Dermis microvascular lymphatic vessel endothelial cell (primary cell): Measurements from ENCODE around the gene PP2D1. TPM values are rescaled to one million over a fixed set of nuclear protein-coding genes. Genes with fewer than 3 reads are reported as not detected.

Experiments used
- total RNA-seq: library from RNA; depleted of rRNA; stranded (reverse); fragments of >200 nt; gene quantifications from 2 replicates; pipeline ENCODE4 v1.2.1, GENCODE V29; 2014

PP2D1 gene
- total RNA-seq, 1 donor from 2014 or later = not detected

Other genes starting within 250 kb of the PP2D1 start
- under 0.01 TPM in 1 of 2 replicates, not detected in the other for gene EFHB, start 78.0 kb downstream of the PP2D1 start, total RNA-seq
- 62.4 and 91.8 TPM in 2 replicates for gene RAB5A, start 65.2 kb downstream of the PP2D1 start, total RNA-seq
- gene KAT2B, start 28.2 kb upstream of the PP2D1 start, total RNA-seq = 11.6 and 16.2 TPM in 2 replicates
- gene SGO1, start 173.9 kb upstream of the PP2D1 start, total RNA-seq = 1.8 and 3.7 TPM in 2 replicates